A549 (cell line): ENCODE data around the gene PRRT4. TPM values are rescaled to one million over a fixed set of nuclear protein-coding genes. Genes with fewer than 3 reads are reported as not detected.

Experiments
- ATAC-seq, 2 experiments: fragments of 200-7000 bp in 1 of 2; fragments of >200 bp in 1 of 2; cut with Nextera tagmentation in 1 of 2; cut with Tn5 transposase in 1 of 2; 3 replicates each; pipeline versions ENCODE4 v1.8.0 to v1.9.1; 2018 to 2020; ENCODE audit warnings: mild to moderate bottlenecking in 1 of 2, moderate library complexity in 1 of 2
- CTCF ChIA-PET: fragments of 300-600 bp; sonication (Branson Sonifier 250); formaldehyde crosslinking; extraction: SDS; loops from one replicate; lab custom pipeline; 2021; ENCODE audit warnings: antibody characterized with exemption, inconsistent platforms; lab: Yijun Ruan, JAX
- POLR2A ChIA-PET: fragments of 350-600 bp; formaldehyde crosslinking; extraction: SDS; loops from one replicate; lab custom pipeline; 2021; ENCODE audit warnings: antibody characterized with exemption, inconsistent platforms; lab: Yijun Ruan, JAX
- DNase-seq, 2 experiments: peaks; one replicate each; pipeline versions ENCODE4 v3.0.0 to v3.0.0-alpha.2; 2011 to 2016; ENCODE audit warnings: low read depth in 1 of 2, low spot score in 1 of 2
- FAIRE-seq: peaks from 2 replicates; lab custom pipeline; 2011; peaks lifted over from hg19 to GRCh38; lab: Jason Lieb, UNC
- H3K27ac ChIP-seq, 2 experiments: fragments of >200 bp; sonication (Bioruptor Twin); formaldehyde crosslinking; 3 replicates each; pipeline ENCODE4 v1.5.1; 2016 to 2017
- H3K4me1 ChIP-seq: fragments of >200 bp; sonication (Bioruptor Twin); formaldehyde crosslinking; 3 replicates; pipeline ENCODE4 v1.6.1; 2016
- H3K4me2 ChIP-seq: fragments of >200 bp; sonication (Bioruptor Twin); formaldehyde crosslinking; 3 replicates; pipeline ENCODE4 v1.6.1; 2016
- H3K4me3 ChIP-seq: fragments of >200 bp; sonication (Bioruptor Twin); formaldehyde crosslinking; 3 replicates; pipeline ENCODE4 v1.5.1; 2016
- H3K9me3 ChIP-seq: fragments of >200 bp; sonication (Bioruptor Twin); formaldehyde crosslinking; 3 replicates; pipeline ENCODE4 v1.6.1; 2016
- BHLHE40 ChIP-seq: IDR thresholded peaks from 2 replicates; pipeline ENCODE4 v1.6.1; 2012; ENCODE audit warnings: low read depth, low read length, inconsistent platforms
- FOSB ChIP-seq: fragments of 250-450 bp; sonication (Bioruptor Pico); IDR thresholded peaks from 2 replicates; pipeline ENCODE4 v1.5.0; 2020; ENCODE audit warnings: mild to moderate bottlenecking, moderate library complexity
- FOXS1 ChIP-seq: fragments of 250-450 bp; sonication (Bioruptor Pico); IDR thresholded peaks from 2 replicates; pipeline ENCODE4 v1.5.0; 2020; ENCODE audit warnings: mild to moderate bottlenecking, moderate library complexity
- HOXB5 ChIP-seq: fragments of 250-450 bp; sonication (Bioruptor Pico); IDR thresholded peaks from 2 replicates; pipeline ENCODE4 v1.5.0; 2020; ENCODE audit warnings: mild to moderate bottlenecking, moderate library complexity
- JUNB ChIP-seq: fragments of >200 bp; sonication (Bioruptor Twin); formaldehyde crosslinking; IDR thresholded peaks from 2 replicates; pipeline ENCODE4 v1.6.1; 2016
- KDM5A ChIP-seq: fragments of 200-600 bp; sonication (generic); IDR thresholded peaks from 2 replicates; pipeline ENCODE4 v1.6.1; 2016; ENCODE audit warnings: antibody characterized with exemption, mild to moderate bottlenecking
- MAFK ChIP-seq: fragments of 450-650 bp; IDR thresholded peaks from 2 replicates; pipeline ENCODE4 v1.6.1; 2014; ENCODE audit not compliant: partially characterized antibody
- MAZ ChIP-seq: fragments of 150-350 bp; IDR thresholded peaks from 2 replicates; pipeline ENCODE4 v1.6.1; 2014; ENCODE audit warnings: antibody characterized with exemption, low read depth, low read length, borderline replicate concordance
- MYC ChIP-seq: IDR thresholded peaks from 2 replicates; pipeline ENCODE4 v1.6.1; 2012; ENCODE audit warnings: mild to moderate bottlenecking, inconsistent platforms, low read length, improper control_type of control experiment, borderline replicate concordance
- NFE2L2 ChIP-seq: fragments of 150-350 bp; conservative IDR thresholded peaks from 2 replicates; pipeline ENCODE4 v1.6.1; 2014; ENCODE audit warnings: low read length
- NPAS2 ChIP-seq: fragments of 250-450 bp; sonication (Bioruptor Pico); IDR thresholded peaks from 2 replicates; pipeline ENCODE4 v1.8.0; 2022; ENCODE audit warnings: mild to moderate bottlenecking, moderate library complexity, borderline replicate concordance
- NR3C1 ChIP-seq: fragments of >200 bp; sonication (Bioruptor Twin); formaldehyde crosslinking; IDR thresholded peaks from 3 replicates; pipeline ENCODE4 v1.6.1; 2017
- POLR2AphosphoS2 ChIP-seq: conservative IDR thresholded peaks from 2 replicates; pipeline ENCODE4 v1.6.1; 2012; ENCODE audit warnings: low read length, improper control_type of control experiment, inconsistent platforms
- RARB ChIP-seq: fragments of 250-450 bp; sonication (Bioruptor Pico); IDR thresholded peaks from 2 replicates; pipeline ENCODE4 v1.8.0; 2021; ENCODE audit warnings: mild to moderate bottlenecking, moderate library complexity
- RCOR1 ChIP-seq: fragments of 150-350 bp; IDR thresholded peaks from 2 replicates; pipeline ENCODE4 v1.6.1; 2014; ENCODE audit warnings: antibody characterized with exemption, low read length, low read depth
- RFX5 ChIP-seq: fragments of 450-650 bp; IDR thresholded peaks from 2 replicates; pipeline ENCODE4 v1.7.1; 2014; ENCODE audit warnings: antibody characterized with exemption, mild to moderate bottlenecking, moderate library complexity
- RNF2 ChIP-seq: fragments of 200-600 bp; sonication (generic); IDR thresholded peaks from 2 replicates; pipeline ENCODE4 v1.6.1; 2016; ENCODE audit warnings: low read depth, mild to moderate bottlenecking, antibody characterized with exemption, moderate library complexity, borderline replicate concordance
- TFCP2L1 ChIP-seq: fragments of 250-450 bp; sonication (Bioruptor Pico); IDR thresholded peaks from 2 replicates; pipeline ENCODE4 v1.5.0; 2021; ENCODE audit warnings: mild to moderate bottlenecking
- TP53 ChIP-seq: fragments of 250-450 bp; sonication (Bioruptor Pico); IDR thresholded peaks from 2 replicates; pipeline ENCODE4 v1.5.0; 2021; ENCODE audit warnings: mild to moderate bottlenecking, moderate library complexity
- ZFP36 ChIP-seq: fragments of 450-650 bp; IDR thresholded peaks from 2 replicates; pipeline ENCODE4 v1.6.1; 2014; ENCODE audit warnings: borderline replicate concordance; ENCODE audit not compliant: partially characterized antibody
- ZNF302 ChIP-seq: fragments of 250-450 bp; sonication (Bioruptor Pico); IDR thresholded peaks from 2 replicates; pipeline ENCODE4 v1.9.0; 2021; ENCODE audit warnings: inconsistent platforms, mild to moderate bottlenecking, moderate library complexity
- ZSCAN20 ChIP-seq: fragments of 250-450 bp; sonication (Bioruptor Pico); IDR thresholded peaks from 2 replicates; pipeline ENCODE4 v1.8.0; 2022; ENCODE audit warnings: mild to moderate bottlenecking, moderate library complexity
- WGBS: methylation state at CpG from one replicate; pipeline ENCODE4 v1.1.6; 2017; ENCODE audit errors: missing lambda C conversion rate; 5-methylcytosine and 5-hydroxymethylcytosine counted together
- polyA plus RNA-seq, 4 experiments: library from polyadenylated mRNA; depleted of rRNA in 3 of 4; stranded (reverse); fragments of >200 nt; fragmentation: RNase III in 1 of 4; extraction: RNeasy Plus Mini Kit Qiagen cat#74134 plus additional on column Dnase treatment in 1 of 4; gene quantifications; 2 replicates in 3 of 4; 3 replicates in 1 of 4; pipeline ENCODE4 v1.2.3, GENCODE V29; 2011 to 2017
- TF ChIP-seq, protein P1 (sequence below): IDR thresholded peaks from 2 replicates; pipeline ENCODE4 v1.6.1; 2012
- TF ChIP-seq, protein P2 (sequence below): IDR thresholded peaks from 2 replicates; pipeline ENCODE4 v1.6.1; 2012; ENCODE audit warnings: low read depth, borderline replicate concordance
- TF ChIP-seq, protein P3 (sequence below): IDR thresholded peaks from 2 replicates; pipeline ENCODE4 v1.6.1; 2012
- TF ChIP-seq, protein P4 (sequence below): fragments of 250-450 bp; sonication (Bioruptor Pico); IDR thresholded peaks from 2 replicates; pipeline ENCODE4 v1.5.0; 2020; ENCODE audit warnings: low read depth, mild to moderate bottlenecking, moderate library complexity
- TF ChIP-seq, protein P5 (sequence below): fragments of >200 bp; sonication (Bioruptor Twin); formaldehyde crosslinking; IDR thresholded peaks from 2 replicates; pipeline ENCODE4 v1.6.1; 2016
- TF ChIP-seq, protein P6 (sequence below): fragments of 200-600 bp; sonication (generic); IDR thresholded peaks from 2 replicates; pipeline ENCODE4 v1.6.1; 2016; ENCODE audit warnings: antibody characterized with exemption, mild to moderate bottlenecking, moderate library complexity

PRRT4 gene
- polyA plus RNA-seq, 2 of the 4 experiments (the other 2 are of a cell fraction), result 0.15 to 0.18 TPM

DNA sequence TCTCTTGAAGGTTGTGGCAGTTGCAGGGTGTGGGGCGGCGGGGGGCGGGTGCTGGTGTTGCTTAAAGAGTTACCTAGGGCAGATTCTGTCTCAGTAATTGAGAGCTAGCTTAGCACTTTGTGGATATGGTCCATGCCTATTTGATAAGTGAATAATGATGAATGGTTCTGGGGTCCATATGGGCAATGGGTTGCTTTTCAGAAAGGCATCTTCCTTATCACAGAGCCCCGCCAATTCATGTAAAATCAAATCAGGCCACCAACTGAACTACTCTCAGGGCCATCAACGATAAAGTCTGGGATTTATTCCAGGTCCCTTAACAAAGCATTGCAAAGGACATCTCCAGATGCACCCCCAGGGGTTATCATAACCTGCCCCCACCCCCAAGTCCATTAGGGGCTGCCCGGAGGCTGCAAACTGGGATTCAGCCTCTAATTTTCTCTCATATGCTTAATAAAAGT, 1.8 kb upstream of the PRRT4 start:
- DNase-seq (no peak), FAIRE-seq (no peak), ATAC-seq (no peak)
- Histone ChIP-seq H3K4me1 (no peaks in the 10 kb centered on the region), H3K9me3 (no peaks in the 10 kb centered on the region), H3K4me2 (no peak overlapping the region), H3K4me3 (no peak overlapping the region), H3K27ac (no peak overlapping the region)
- ChIA-PET CTCF (interaction anchor here (1.7 to 11.1 kb wide), 4 partner anchors 10 to 25 kb away, joined by 4 to 109 read pairs (median 13); no protein-coding TSS in a partner anchor), POLR2A (no interaction called here)
- TF ChIP-seq POLR2AphosphoS2, result no peak
- no peak for TF ChIP-seq HOXB5 (CRISPR knock-in tag)
- no peak for TF ChIP-seq RARB
- no peak for TF ChIP-seq ZFP36
- no peak for TF ChIP-seq ZSCAN20 (CRISPR knock-in tag)
- no peak for TF ChIP-seq NR3C1
- no peak for TF ChIP-seq JUNB
- TF ChIP-seq, protein P1, sequence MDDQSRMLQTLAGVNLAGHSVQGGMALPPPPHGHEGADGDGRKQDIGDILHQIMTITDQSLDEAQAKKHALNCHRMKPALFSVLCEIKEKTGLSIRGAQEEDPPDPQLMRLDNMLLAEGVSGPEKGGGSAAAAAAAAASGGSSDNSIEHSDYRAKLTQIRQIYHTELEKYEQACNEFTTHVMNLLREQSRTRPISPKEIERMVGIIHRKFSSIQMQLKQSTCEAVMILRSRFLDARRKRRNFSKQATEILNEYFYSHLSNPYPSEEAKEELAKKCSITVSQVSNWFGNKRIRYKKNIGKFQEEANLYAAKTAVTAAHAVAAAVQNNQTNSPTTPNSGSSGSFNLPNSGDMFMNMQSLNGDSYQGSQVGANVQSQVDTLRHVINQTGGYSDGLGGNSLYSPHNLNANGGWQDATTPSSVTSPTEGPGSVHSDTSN, result no peak
- no peak for TF ChIP-seq ZNF302 (CRISPR knock-in tag)
- 64% methylated on average over 6 of the region's 6 CpGs for WGBS

DNA sequence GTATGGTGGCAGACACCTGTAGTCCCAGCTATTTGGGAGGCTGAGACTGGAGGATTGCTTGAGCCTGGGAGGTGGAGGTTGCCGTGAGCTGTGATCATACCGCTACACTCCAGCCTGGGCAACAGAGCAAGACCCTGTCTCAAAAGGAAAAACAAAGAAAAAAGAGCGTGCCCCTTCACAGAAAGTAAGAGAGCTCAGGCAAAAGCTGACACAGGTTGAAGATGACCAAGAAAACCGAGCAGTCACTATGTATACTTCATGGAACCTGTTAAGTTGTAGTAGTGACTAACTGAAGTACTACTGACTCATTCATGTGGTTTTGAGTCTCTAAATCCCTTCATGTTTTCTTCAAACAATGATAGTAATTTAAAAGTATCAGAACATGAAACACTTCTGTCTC, 1.2 kb upstream of the PRRT4 start:
- TF ChIP-seq, protein P2, sequence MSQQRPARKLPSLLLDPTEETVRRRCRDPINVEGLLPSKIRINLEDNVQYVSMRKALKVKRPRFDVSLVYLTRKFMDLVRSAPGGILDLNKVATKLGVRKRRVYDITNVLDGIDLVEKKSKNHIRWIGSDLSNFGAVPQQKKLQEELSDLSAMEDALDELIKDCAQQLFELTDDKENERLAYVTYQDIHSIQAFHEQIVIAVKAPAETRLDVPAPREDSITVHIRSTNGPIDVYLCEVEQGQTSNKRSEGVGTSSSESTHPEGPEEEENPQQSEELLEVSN, result no peak
- no peak for TF ChIP-seq MYC
- no peak for TF ChIP-seq RNF2
- no peak for TF ChIP-seq RFX5
- TF ChIP-seq, protein P3, sequence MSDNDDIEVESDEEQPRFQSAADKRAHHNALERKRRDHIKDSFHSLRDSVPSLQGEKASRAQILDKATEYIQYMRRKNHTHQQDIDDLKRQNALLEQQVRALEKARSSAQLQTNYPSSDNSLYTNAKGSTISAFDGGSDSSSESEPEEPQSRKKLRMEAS, result no peak
- TF ChIP-seq, protein P4, sequence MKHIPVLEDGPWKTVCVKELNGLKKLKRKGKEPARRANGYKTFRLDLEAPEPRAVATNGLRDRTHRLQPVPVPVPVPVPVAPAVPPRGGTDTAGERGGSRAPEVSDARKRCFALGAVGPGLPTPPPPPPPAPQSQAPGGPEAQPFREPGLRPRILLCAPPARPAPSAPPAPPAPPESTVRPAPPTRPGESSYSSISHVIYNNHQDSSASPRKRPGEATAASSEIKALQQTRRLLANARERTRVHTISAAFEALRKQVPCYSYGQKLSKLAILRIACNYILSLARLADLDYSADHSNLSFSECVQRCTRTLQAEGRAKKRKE (CRISPR knock-in tag), result no peak
- no peak for TF ChIP-seq RARB
- TF ChIP-seq, protein P5, sequence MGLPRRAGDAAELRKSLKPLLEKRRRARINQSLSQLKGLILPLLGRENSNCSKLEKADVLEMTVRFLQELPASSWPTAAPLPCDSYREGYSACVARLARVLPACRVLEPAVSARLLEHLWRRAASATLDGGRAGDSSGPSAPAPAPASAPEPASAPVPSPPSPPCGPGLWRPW, result no peak
- no peak for TF ChIP-seq BHLHE40
- no peak for TF ChIP-seq NFE2L2
- TF ChIP-seq MAFK, result no peak
- TF ChIP-seq NPAS2 (CRISPR knock-in tag), result no peak
- ChIA-PET POLR2A (no interaction called here), CTCF (interaction anchor here (1.4 to 11.1 kb wide), 6 partner anchors 9 to 38 kb away, joined by 4 to 109 read pairs (median 6); no protein-coding TSS in a partner anchor)
- DNase-seq, result no peak
- no peaks in the 10 kb centered on the region for H3K9me3 ChIP-seq
- WGBS, result 55% methylated on average over 4 of the region's 4 CpGs
- no peak for ATAC-seq
- no peak overlapping the region; the same call in 2 of the 3 replicates for H3K4me2 ChIP-seq
- no peaks in the 10 kb centered on the region for H3K4me1 ChIP-seq
- no peak for FAIRE-seq
- H3K27ac ChIP-seq, result no peak overlapping the region
- H3K4me3 ChIP-seq, result no peak overlapping the region

DNA sequence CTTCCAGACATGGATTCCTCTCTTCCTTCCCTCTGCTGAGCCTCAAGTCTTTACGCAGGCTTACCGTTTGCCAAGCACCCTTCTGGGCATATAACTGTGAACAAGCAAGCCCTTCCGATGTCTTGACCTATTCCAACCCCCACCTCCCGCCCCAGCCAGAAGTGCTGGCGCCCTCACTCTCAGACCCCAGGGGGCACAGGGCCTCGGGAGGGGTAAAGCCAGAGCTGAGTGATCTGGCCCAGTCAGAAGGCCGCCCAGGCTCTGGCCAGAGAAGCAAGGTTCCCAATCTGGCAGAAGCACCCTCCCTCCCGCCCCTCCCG, 1.2 kb downstream of the PRRT4 start:
- H3K4me2 ChIP-seq, result no peak overlapping the region
- no peak overlapping the region for H3K27ac ChIP-seq
- FAIRE-seq (no peak), DNase-seq (no peak), ATAC-seq (no peak)
- CTCF ChIA-PET, result interaction anchor here (0.9 to 11.1 kb wide), 4 partner anchors 13 to 67 kb away, joined by 3 to 109 read pairs (median 49); no protein-coding TSS in a partner anchor
- WGBS, result 71% methylated on average over 6 of the region's 9 CpGs
- H3K9me3 ChIP-seq, result no peaks in the 10 kb centered on the region
- POLR2A ChIA-PET, result interaction anchor here (0.6 kb wide), 1 partner anchor 17 kb away, joined by 3 read pairs; the partner anchor contains the start of gene RBM28
- no peaks in the 10 kb centered on the region for H3K4me1 ChIP-seq
- no peak overlapping the region for H3K4me3 ChIP-seq
- TF ChIP-seq TP53 (CRISPR knock-in tag), result no peak
- TF ChIP-seq FOSB (CRISPR knock-in tag), result no peak
- TF ChIP-seq, protein P6, sequence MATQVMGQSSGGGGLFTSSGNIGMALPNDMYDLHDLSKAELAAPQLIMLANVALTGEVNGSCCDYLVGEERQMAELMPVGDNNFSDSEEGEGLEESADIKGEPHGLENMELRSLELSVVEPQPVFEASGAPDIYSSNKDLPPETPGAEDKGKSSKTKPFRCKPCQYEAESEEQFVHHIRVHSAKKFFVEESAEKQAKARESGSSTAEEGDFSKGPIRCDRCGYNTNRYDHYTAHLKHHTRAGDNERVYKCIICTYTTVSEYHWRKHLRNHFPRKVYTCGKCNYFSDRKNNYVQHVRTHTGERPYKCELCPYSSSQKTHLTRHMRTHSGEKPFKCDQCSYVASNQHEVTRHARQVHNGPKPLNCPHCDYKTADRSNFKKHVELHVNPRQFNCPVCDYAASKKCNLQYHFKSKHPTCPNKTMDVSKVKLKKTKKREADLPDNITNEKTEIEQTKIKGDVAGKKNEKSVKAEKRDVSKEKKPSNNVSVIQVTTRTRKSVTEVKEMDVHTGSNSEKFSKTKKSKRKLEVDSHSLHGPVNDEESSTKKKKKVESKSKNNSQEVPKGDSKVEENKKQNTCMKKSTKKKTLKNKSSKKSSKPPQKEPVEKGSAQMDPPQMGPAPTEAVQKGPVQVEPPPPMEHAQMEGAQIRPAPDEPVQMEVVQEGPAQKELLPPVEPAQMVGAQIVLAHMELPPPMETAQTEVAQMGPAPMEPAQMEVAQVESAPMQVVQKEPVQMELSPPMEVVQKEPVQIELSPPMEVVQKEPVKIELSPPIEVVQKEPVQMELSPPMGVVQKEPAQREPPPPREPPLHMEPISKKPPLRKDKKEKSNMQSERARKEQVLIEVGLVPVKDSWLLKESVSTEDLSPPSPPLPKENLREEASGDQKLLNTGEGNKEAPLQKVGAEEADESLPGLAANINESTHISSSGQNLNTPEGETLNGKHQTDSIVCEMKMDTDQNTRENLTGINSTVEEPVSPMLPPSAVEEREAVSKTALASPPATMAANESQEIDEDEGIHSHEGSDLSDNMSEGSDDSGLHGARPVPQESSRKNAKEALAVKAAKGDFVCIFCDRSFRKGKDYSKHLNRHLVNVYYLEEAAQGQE, result no peak
- TF ChIP-seq KDM5A, result no peak
- TF ChIP-seq FOXS1, result no peak
- no peak for TF ChIP-seq MAZ
- TF ChIP-seq, protein P5, result no peak
- TF ChIP-seq HOXB5 (CRISPR knock-in tag), result no peak
- no peak for TF ChIP-seq TFCP2L1 (CRISPR knock-in tag)
- no peak for TF ChIP-seq JUNB
- TF ChIP-seq, protein P4 (CRISPR knock-in tag), result no peak
- no peak for TF ChIP-seq NR3C1
- TF ChIP-seq RCOR1, result no peak
